K562 (cell line): ENCODE data around the gene ZBTB46. TPM values are rescaled to one million over a fixed set of nuclear protein-coding genes. Genes with fewer than 3 reads are reported as not detected.

Source experiments
- ATAC-seq: fragments of 200-7000 bp; cut with Tn5 transposase; 3 replicates; pipeline ENCODE4 v1.9.1; 2020; ENCODE audit warnings: moderate library complexity
- BruUV-seq: library from RNA; stranded (reverse); fragments of 400-500 nt; replicated peaks from 2 replicates; lab custom pipeline; 2021; lab: Mats Ljungman, UMichigan
- CTCF ChIA-PET: fragments of 300-600 bp; formaldehyde crosslinking; extraction: SDS; loops from one replicate; lab custom pipeline; 2021; ENCODE audit warnings: low intra/inter-chr PET ratio; lab: Yijun Ruan, JAX
- POLR2A ChIA-PET: fragments of 300-600, 350-650 bp; sonication (Branson Sonifier 250); formaldehyde crosslinking; extraction: SDS; loops from one replicate; lab custom pipeline; 2021; ENCODE audit warnings: antibody characterized with exemption, inconsistent platforms; lab: Yijun Ruan, JAX
- DNase-seq, 4 experiments: peaks; one replicate each; pipeline versions ENCODE4 v3.0.0 to v3.0.0-alpha.2; 2011 to 2018; ENCODE audit warnings: low spot score in 3 of 4, mixed read lengths in 3 of 4; ENCODE audit errors: extremely low read depth in 1 of 4
- FAIRE-seq: peaks from 2 replicates; lab custom pipeline; 2011; peaks lifted over from hg19 to GRCh38; lab: Jason Lieb, UNC
- H2AFZ ChIP-seq: 2 replicates; pipeline ENCODE4 v1.6.0; 2011; ENCODE audit warnings: low read depth, low read length, control low read depth, inconsistent platforms
- H3K27ac ChIP-seq: fragments of 200-600 bp; 3 replicates; pipeline ENCODE4 v1.8.0; 2011; ENCODE audit warnings: low read depth, mild to moderate bottlenecking, control low read depth, inconsistent platforms, low read length, moderate library complexity, mixed read lengths; ENCODE audit errors: extremely low read depth
- H3K27me3 ChIP-seq, 2 experiments: fragments of 300-600 bp in 1 of 2; 2 replicates in 1 of 2; 3 replicates in 1 of 2; pipeline versions ENCODE4 v1.6.0 to v1.8.0; 2011; ENCODE audit warnings: inconsistent platforms in 2 of 2, low read length in 2 of 2, mild to moderate bottlenecking in 1 of 2, mixed read lengths in 1 of 2, moderate library complexity in 1 of 2; ENCODE audit not compliant: control insufficient read depth in 2 of 2, insufficient read depth in 2 of 2
- H3K36me3 ChIP-seq: fragments of 300-600 bp; 3 replicates; pipeline ENCODE4 v1.8.0; 2011; ENCODE audit warnings: mild to moderate bottlenecking, low read length, inconsistent platforms; ENCODE audit not compliant: control insufficient read depth, insufficient read depth
- H3K4me1 ChIP-seq, 2 experiments: fragments of 200-600 bp in 1 of 2; replicated peaks in 1 of 2; 2 replicates in 1 of 2; 3 replicates in 1 of 2; pipeline versions ENCODE4 v1.5.1 to v1.8.0; 2011; ENCODE audit warnings: inconsistent platforms in 2 of 2, low read length in 2 of 2, mild to moderate bottlenecking in 1 of 2, mixed read lengths in 1 of 2, moderate library complexity in 1 of 2; ENCODE audit not compliant: control insufficient read depth in 2 of 2, insufficient read depth in 2 of 2
- H3K4me2 ChIP-seq: 2 replicates; pipeline ENCODE4 v1.6.1; 2011; ENCODE audit warnings: low read length, control low read depth, inconsistent platforms, mixed read lengths; ENCODE audit not compliant: insufficient read depth
- H3K4me3 ChIP-seq: fragments of 200-600 bp; sonication (generic), shearing (Covaris generic); 2 replicates; pipeline ENCODE4 v1.5.1; 2016; ENCODE audit warnings: control low read depth, inconsistent platforms
- H3K79me2 ChIP-seq: fragments of 200-600 bp; 3 replicates; pipeline ENCODE4 v1.8.0; 2011; ENCODE audit warnings: low read length, inconsistent platforms; ENCODE audit not compliant: control insufficient read depth, insufficient read depth
- H3K9ac ChIP-seq, 2 experiments: 2 replicates each; pipeline versions ENCODE4 v1.6.0 to v1.6.1; 2011; ENCODE audit warnings: low read depth in 2 of 2, low read length in 2 of 2, control low read depth in 1 of 2, inconsistent platforms in 1 of 2, mild to moderate bottlenecking in 1 of 2, mixed read lengths in 1 of 2; ENCODE audit not compliant: insufficient read depth in 1 of 2
- H3K9me1 ChIP-seq: one replicate; pipeline ENCODE4 v1.6.0; 2011; ENCODE audit warnings: inconsistent platforms, mild to moderate bottlenecking, low read length, moderate library complexity; ENCODE audit not compliant: control insufficient read depth, insufficient read depth
- H3K9me3 ChIP-seq: replicated peaks from 2 replicates; pipeline ENCODE4 v1.5.1; 2011; ENCODE audit warnings: low read depth, low read length, inconsistent platforms; ENCODE audit not compliant: control insufficient read depth, insufficient read depth
- H4K20me1 ChIP-seq: replicated peaks from 2 replicates; pipeline ENCODE4 v1.6.1; 2011; ENCODE audit warnings: low read length, inconsistent platforms, mixed read lengths; ENCODE audit not compliant: control insufficient read depth, insufficient read depth
- CBX2 ChIP-seq: fragments of 200-600 bp; sonication (generic); IDR thresholded peaks from one replicate; pipeline ENCODE4 v1.6.1; 2012; ENCODE audit warnings: mild to moderate bottlenecking, low read length, inconsistent platforms; ENCODE audit not compliant: insufficient read depth, poor library complexity, severe bottlenecking
- EGR1 ChIP-seq: fragments of 450-650 bp; conservative IDR thresholded peaks from 2 replicates; pipeline ENCODE4 v1.6.1; 2017; ENCODE audit warnings: mild to moderate bottlenecking
- HNRNPK ChIP-seq: fragments of 200-400 bp; formaldehyde crosslinking; IDR thresholded peaks from one replicate; pipeline ENCODE4 v1.6.1; 2018; ENCODE audit warnings: mild to moderate bottlenecking, low read depth, low read length; ENCODE audit not compliant: poor library complexity, severe bottlenecking
- MEIS2 ChIP-seq: fragments of 450-650 bp; IDR thresholded peaks from 2 replicates; pipeline ENCODE4 v1.6.1; 2014; ENCODE audit warnings: mild to moderate bottlenecking; ENCODE audit not compliant: partially characterized antibody
- NFE2 ChIP-seq: IDR thresholded peaks from 2 replicates; pipeline ENCODE4 v1.6.1; 2014; ENCODE audit warnings: antibody characterized with exemption, low read depth
- NR3C1 ChIP-seq: sonication (generic); formaldehyde crosslinking; IDR thresholded peaks from 2 replicates; pipeline ENCODE4 v1.8.1; 2022; ENCODE audit warnings: missing genetic modification reagents
- NRF1 ChIP-seq, 2 experiments: fragments of 450-650 bp; IDR thresholded peaks in 1 of 2; conservative IDR thresholded peaks in 1 of 2; 2 replicates each; pipeline ENCODE4 v1.6.1; 2014; ENCODE audit warnings: mild to moderate bottlenecking in 2 of 2
- RBM39 ChIP-seq: fragments of 200-400 bp; formaldehyde crosslinking; optimal IDR thresholded peaks from 2 replicates; pipeline ENCODE3; 2018; ENCODE audit warnings: low read depth, low read length
- SIX5 ChIP-seq, 2 experiments: IDR thresholded peaks; 2 replicates each; pipeline ENCODE4 v1.6.1; 2011; ENCODE audit warnings: low read length in 2 of 2, borderline replicate concordance in 1 of 2, low read depth in 1 of 2, mild to moderate bottlenecking in 1 of 2, moderate library complexity in 1 of 2; ENCODE audit not compliant: insufficient read depth in 1 of 2
- SMARCB1 ChIP-seq: IDR thresholded peaks from 2 replicates; pipeline ENCODE4 v1.6.1; 2011; ENCODE audit warnings: improper control_type of control experiment, low read depth; ENCODE audit not compliant: insufficient read length
- SP2 ChIP-seq: IDR thresholded peaks from 2 replicates; pipeline ENCODE4 v1.6.1; 2011; ENCODE audit warnings: mild to moderate bottlenecking, low read depth, low read length, moderate library complexity; ENCODE audit not compliant: poor library complexity, severe bottlenecking; ENCODE audit errors: extremely low read depth
- TAF15 ChIP-seq: fragments of 200-400 bp; formaldehyde crosslinking; IDR thresholded peaks from 2 replicates; pipeline ENCODE4 v1.6.1; 2017; ENCODE audit warnings: mild to moderate bottlenecking, low read depth, low read length, moderate library complexity
- XRCC5 ChIP-seq: fragments of 200-400 bp; formaldehyde crosslinking; IDR thresholded peaks from 2 replicates; pipeline ENCODE4 v1.6.1; 2017; ENCODE audit warnings: low read depth, mild to moderate bottlenecking, low read length
- ZNF23 ChIP-seq: fragments of 250-450 bp; sonication (Bioruptor Pico); IDR thresholded peaks from 2 replicates; pipeline ENCODE4 v1.4.0; 2020; ENCODE audit warnings: mild to moderate bottlenecking
- WGBS: fragments of 100-300 bp; shearing (Covaris generic); methylation state at CpG from one replicate; pipeline ENCODE4 v1.1.6; 2016; ENCODE audit warnings: low coverage, mixed read lengths; ENCODE audit not compliant: insufficient coverage; ENCODE audit errors: missing lambda C conversion rate; 5-methylcytosine and 5-hydroxymethylcytosine counted together
- in situ Hi-C: fragments of 300-500 bp; cut with MboI; formaldehyde crosslinking; loops from 4 replicates; pipeline ENCODE4 v1.15.0; 2018; ENCODE audit warnings: inconsistent platforms, mixed read lengths
- intact Hi-C: fragments of 100-400 bp; cut with micrococcal nuclease; formaldehyde crosslinking; loops from 2 replicates; pipeline ENCODE4 v1.14.2; 2022
- polyA plus RNA-seq, 8 experiments: library from polyadenylated mRNA; depleted of rRNA in 4 of 8; stranded (reverse) in 5 of 8; unstranded in 3 of 8; fragments of >200 nt; fragmentation: Nextera tagmentation in 2 of 8; fragmentation: Illumina TruSeq in 1 of 8; extraction: Ambion mirVana in 2 of 8; extraction: Trizol in 1 of 8; gene quantifications; 2 replicates each; pipeline versions ENCODE4 v1.2.1 to v1.2.3, GENCODE V29; 2011 to 2014; ENCODE audit warnings: inconsistent platforms in 1 of 8, missing spikeins in 1 of 8
- total RNA-seq, 7 experiments: library from RNA; depleted of rRNA in 6 of 7; stranded (reverse); fragments of >200 nt in 6 of 7; fragmentation: Illumina TruSeq in 2 of 7; extraction: Trizol in 2 of 7; gene quantifications; 2 replicates each; pipeline versions ENCODE4 v1.2.1 to v1.2.3, GENCODE V29; 2011 to 2021; ENCODE audit warnings: low replicate concordance in 1 of 7
- TF ChIP-seq, protein P1 (sequence below), 2 experiments: fragments of 450-650 bp in 1 of 2; sonication (generic) in 1 of 2; formaldehyde crosslinking in 1 of 2; IDR thresholded peaks in 1 of 2; conservative IDR thresholded peaks in 1 of 2; 2 replicates each; pipeline versions ENCODE4 v1.6.1 to v1.8.1; 2016 to 2023; ENCODE audit warnings: mild to moderate bottlenecking in 2 of 2, moderate library complexity in 2 of 2, inconsistent platforms in 1 of 2, missing genetic modification reagents in 1 of 2
- TF ChIP-seq, protein P2 (sequence below): sonication (generic); formaldehyde crosslinking; IDR thresholded peaks from 2 replicates; pipeline ENCODE4 v1.8.0; 2022; ENCODE audit warnings: missing genetic modification reagents, mild to moderate bottlenecking, moderate library complexity, borderline replicate concordance
- TF ChIP-seq, protein P3 (sequence below): fragments of 450-650 bp; IDR thresholded peaks from 2 replicates; pipeline ENCODE4 v1.7.1; 2018; ENCODE audit warnings: mild to moderate bottlenecking, low read depth; ENCODE audit not compliant: partially characterized antibody

ZBTB46 gene
- total and polyA plus RNA-seq, 9 of the 15 experiments (the other 6 are each of a cell fraction or from before 2014, with no cell fraction given), result 0.29 to 4.1 (median 1.1) TPM

DNA sequence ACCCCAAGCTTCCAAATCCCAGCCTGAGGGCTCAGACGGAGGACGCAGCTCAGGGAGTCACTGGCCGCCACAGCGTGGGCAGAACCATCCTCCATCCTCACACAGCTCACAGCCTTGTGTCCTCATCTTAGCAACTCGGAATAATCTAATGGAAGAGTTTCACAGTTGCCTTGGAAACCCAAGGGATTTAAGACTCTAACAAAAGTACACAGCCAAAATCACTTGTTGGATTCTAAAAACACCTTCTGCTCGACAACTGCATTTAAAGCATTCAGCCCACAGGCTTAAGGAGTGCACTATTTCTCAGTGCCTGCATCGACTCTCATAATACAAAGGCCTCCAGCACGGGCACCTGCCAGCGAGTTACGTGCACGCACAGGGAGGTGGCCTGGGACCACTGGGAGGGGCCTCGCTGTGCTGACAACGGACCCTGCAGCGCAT is 45.4 kb downstream of the ZBTB46 start:
- Histone ChIP-seq H3K4me1 (peaks cover 0 to 35% of the 10 kb centered on the region in 2 experiments; a peak in 2 of 5 replicates), H3K9me1 (no peaks in the 10 kb centered on the region), H3K79me2 (no peaks in the 10 kb centered on the region), H3K36me3 (no peaks in the 10 kb centered on the region), H3K9me3 (no peaks in the 10 kb centered on the region), H3K27me3 (peaks cover 0 to 15% of the 10 kb centered on the region in 2 experiments; a peak in 2 of 5 replicates), H2AFZ (no peak overlapping the region), H3K27ac (no peak overlapping the region), H3K9ac (no peak overlapping the region), H3K4me2 (no peak overlapping the region), H3K4me3 (no peak overlapping the region), H4K20me1 (no peaks in the 10 kb centered on the region)
- CTCF ChIA-PET, result interaction anchor here (0.7 to 1.2 kb wide), 2 partner anchors 78 to 189 kb away, joined by 3 to 6 read pairs; no protein-coding TSS in a partner anchor
- no peak for FAIRE-seq
- intact Hi-C loops, result loop anchor here (10.0 kb wide), 2 partner anchors 81 to 189 kb away; partner anchors contain the start of genes ARFRP1, SAMD10 and ZGPAT
- no peak for ATAC-seq
- WGBS, result 32% methylated on average over 14 of the region's 14 CpGs
- POLR2A ChIA-PET, result interaction anchor here (0.8 to 1.8 kb wide), 5 partner anchors 8 to 41 kb away, joined by 3 to 5 read pairs (median 4); no protein-coding TSS in a partner anchor
- no TSS peak for BruUV-seq
- no peak for DNase-seq
- in situ Hi-C loops, result no loop called here
- TF ChIP-seq NFE2 (no peak), CBX2 (no peak), RBM39 (no peak), NRF1 (conservative IDR thresholded peaks at IDR 0.05 in 1 of 2, IDR thresholded peaks at IDR 0.05 in 1 of 2) (no peak), EGR1 (no peak), SIX5 (IDR thresholded peaks at IDR 0.05; ENCODE audit: borderline replicate concordance in 1 of 2, insufficient read depth in 1 of 2, low read depth in 1 of 2, low read length in 2 of 2) (no peak), ZNF23 (CRISPR knock-in tag) (no peak), NR3C1 (CRISPR knock-in tag) (no peak), SMARCB1 (no peak), XRCC5 (no peak), MEIS2 (no peak), TAF15 (no peak), HNRNPK (no peak), SP2 (no peak)
- TF ChIP-seq, protein P1, sequence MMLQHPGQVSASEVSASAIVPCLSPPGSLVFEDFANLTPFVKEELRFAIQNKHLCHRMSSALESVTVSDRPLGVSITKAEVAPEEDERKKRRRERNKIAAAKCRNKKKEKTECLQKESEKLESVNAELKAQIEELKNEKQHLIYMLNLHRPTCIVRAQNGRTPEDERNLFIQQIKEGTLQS (IDR thresholded peaks at IDR 0.05), result no peak
- TF ChIP-seq, protein P1 (CRISPR knock-in tag; conservative IDR thresholded peaks at IDR 0.05), result no peak
- TF ChIP-seq, protein P2, sequence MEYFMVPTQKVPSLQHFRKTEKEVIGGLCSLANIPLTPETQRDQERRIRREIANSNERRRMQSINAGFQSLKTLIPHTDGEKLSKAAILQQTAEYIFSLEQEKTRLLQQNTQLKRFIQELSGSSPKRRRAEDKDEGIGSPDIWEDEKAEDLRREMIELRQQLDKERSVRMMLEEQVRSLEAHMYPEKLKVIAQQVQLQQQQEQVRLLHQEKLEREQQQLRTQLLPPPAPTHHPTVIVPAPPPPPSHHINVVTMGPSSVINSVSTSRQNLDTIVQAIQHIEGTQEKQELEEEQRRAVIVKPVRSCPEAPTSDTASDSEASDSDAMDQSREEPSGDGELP (CRISPR knock-in tag), result no peak
- TF ChIP-seq, protein P3, sequence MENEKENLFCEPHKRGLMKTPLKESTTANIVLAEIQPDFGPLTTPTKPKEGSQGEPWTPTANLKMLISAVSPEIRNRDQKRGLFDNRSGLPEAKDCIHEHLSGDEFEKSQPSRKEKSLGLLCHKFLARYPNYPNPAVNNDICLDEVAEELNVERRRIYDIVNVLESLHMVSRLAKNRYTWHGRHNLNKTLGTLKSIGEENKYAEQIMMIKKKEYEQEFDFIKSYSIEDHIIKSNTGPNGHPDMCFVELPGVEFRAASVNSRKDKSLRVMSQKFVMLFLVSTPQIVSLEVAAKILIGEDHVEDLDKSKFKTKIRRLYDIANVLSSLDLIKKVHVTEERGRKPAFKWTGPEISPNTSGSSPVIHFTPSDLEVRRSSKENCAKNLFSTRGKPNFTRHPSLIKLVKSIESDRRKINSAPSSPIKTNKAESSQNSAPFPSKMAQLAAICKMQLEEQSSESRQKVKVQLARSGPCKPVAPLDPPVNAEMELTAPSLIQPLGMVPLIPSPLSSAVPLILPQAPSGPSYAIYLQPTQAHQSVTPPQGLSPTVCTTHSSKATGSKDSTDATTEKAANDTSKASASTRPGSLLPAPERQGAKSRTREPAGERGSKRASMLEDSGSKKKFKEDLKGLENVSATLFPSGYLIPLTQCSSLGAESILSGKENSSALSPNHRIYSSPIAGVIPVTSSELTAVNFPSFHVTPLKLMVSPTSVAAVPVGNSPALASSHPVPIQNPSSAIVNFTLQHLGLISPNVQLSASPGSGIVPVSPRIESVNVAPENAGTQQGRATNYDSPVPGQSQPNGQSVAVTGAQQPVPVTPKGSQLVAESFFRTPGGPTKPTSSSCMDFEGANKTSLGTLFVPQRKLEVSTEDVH, result no peak
